OCI-LY7 (cell line): ENCODE data around the gene TM9SF3.

Experiments
- EZH2phosphoT487 ChIP-seq: fragments of 200-600 bp; sonication (generic); IDR thresholded peaks from 2 replicates; pipeline ENCODE4 v1.6.1; 2018; ENCODE audit warnings: low read depth, borderline replicate concordance, mild to moderate bottlenecking, mixed run types, antibody characterized with exemption, low read length, moderate library complexity, mixed read lengths
- TF ChIP-seq, protein P1 (sequence below): fragments of 200-600 bp; sonication (generic); conservative IDR thresholded peaks from 2 replicates; pipeline ENCODE4 v1.5.1; 2014; ENCODE audit warnings: mild to moderate bottlenecking, antibody characterized with exemption, low read length, moderate library complexity, mixed read lengths

DNA sequence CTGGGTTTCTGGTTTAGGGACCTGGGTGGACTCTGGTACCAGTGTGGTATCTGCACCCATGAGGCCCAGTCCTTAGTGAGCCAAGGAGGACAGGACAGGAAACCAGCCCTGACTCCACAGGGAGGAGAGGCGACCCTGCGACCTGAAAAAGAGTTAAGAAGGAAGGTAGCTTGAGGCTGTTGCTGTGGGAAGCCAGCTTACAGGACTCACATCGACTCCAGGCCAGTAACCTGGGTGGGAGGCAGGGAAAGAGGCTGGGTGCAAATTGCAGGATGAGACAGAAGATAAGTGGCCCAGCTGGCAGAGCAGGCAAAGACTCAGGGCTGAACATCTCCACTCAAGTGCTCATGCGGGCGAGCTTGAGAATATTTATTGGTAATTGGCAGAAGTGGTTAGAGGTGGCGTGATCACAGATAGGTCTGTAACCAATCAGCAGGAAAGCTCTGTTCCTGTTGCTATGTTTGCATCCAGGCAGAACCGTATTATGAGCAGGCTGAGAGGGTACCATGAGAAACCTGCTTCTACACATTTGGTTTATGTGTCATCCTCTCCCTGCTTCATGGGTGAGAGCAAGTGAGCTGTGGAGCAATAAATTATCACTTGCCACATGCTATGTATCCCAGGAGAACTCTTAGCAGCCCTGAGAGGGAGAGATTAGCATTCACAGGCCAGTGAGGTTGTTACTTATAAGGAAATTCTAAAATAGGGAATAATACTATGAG is 84.1 kb downstream of the TM9SF3 start:
- TF ChIP-seq, protein P1, sequence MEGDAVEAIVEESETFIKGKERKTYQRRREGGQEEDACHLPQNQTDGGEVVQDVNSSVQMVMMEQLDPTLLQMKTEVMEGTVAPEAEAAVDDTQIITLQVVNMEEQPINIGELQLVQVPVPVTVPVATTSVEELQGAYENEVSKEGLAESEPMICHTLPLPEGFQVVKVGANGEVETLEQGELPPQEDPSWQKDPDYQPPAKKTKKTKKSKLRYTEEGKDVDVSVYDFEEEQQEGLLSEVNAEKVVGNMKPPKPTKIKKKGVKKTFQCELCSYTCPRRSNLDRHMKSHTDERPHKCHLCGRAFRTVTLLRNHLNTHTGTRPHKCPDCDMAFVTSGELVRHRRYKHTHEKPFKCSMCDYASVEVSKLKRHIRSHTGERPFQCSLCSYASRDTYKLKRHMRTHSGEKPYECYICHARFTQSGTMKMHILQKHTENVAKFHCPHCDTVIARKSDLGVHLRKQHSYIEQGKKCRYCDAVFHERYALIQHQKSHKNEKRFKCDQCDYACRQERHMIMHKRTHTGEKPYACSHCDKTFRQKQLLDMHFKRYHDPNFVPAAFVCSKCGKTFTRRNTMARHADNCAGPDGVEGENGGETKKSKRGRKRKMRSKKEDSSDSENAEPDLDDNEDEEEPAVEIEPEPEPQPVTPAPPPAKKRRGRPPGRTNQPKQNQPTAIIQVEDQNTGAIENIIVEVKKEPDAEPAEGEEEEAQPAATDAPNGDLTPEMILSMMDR: no peak
- TF ChIP-seq EZH2phosphoT487: no peak
